ENCODE results near the gene ZDHHC11B.
"Not testable (repeated sequence)": the region's sequence is repeated elsewhere in the genome, so short reads cannot be mapped to it uniquely, and the experiment has no call there.

DNA sequence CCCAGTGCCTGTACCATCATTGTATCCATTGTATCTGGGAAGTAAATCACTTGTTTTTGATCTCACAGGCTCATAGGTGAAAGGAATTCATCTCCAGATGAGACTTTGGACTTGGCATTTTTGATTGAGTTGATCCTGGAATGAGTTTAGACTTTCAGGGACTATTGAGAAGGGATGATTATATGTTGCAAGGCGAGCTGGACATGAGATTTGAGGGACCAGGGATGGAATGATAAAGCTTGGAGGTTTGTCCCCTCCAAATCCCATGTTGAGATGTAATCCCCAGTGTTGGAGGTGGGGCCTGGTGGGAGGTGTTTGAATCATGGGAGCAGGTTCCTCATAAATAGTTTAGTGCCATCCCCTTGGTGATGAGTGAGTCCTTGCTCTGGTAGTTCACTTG, 10.4 kb upstream of the ZDHHC11B start:
- TF ChIP-seq, protein P1, sequence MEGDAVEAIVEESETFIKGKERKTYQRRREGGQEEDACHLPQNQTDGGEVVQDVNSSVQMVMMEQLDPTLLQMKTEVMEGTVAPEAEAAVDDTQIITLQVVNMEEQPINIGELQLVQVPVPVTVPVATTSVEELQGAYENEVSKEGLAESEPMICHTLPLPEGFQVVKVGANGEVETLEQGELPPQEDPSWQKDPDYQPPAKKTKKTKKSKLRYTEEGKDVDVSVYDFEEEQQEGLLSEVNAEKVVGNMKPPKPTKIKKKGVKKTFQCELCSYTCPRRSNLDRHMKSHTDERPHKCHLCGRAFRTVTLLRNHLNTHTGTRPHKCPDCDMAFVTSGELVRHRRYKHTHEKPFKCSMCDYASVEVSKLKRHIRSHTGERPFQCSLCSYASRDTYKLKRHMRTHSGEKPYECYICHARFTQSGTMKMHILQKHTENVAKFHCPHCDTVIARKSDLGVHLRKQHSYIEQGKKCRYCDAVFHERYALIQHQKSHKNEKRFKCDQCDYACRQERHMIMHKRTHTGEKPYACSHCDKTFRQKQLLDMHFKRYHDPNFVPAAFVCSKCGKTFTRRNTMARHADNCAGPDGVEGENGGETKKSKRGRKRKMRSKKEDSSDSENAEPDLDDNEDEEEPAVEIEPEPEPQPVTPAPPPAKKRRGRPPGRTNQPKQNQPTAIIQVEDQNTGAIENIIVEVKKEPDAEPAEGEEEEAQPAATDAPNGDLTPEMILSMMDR (conservative IDR thresholded peaks at IDR 0.05; ENCODE audit: low read length): not testable (repeated sequence)
- not testable (repeated sequence) for TF ChIP-seq EZH2phosphoT487 (IDR thresholded peaks at IDR 0.05; ENCODE audit: borderline replicate concordance)

All from Loucy (cell line).